Mononuclear cell (primary cell): ENCODE data around the gene TMEM63A. TPM values are rescaled to one million over a fixed set of nuclear protein-coding genes. Genes with fewer than 3 reads are reported as not detected.

Source experiments
- H3K27me3 ChIP-seq: 2 replicates; pipeline ENCODE4 v1.6.0; 2011; ENCODE audit warnings: low read length, control low read depth; ENCODE audit not compliant: insufficient read depth
- H3K4me1 ChIP-seq: 2 replicates; pipeline ENCODE4 v1.5.1; 2011; ENCODE audit warnings: mild to moderate bottlenecking, low read length, control low read depth; ENCODE audit not compliant: insufficient read depth
- H3K4me3 ChIP-seq: 2 replicates; pipeline ENCODE4 v1.5.1; 2011; ENCODE audit warnings: mild to moderate bottlenecking, low read length, moderate library complexity
- H3K9me3 ChIP-seq: 2 replicates; pipeline ENCODE4 v1.5.1; 2011; ENCODE audit warnings: low read depth, mild to moderate bottlenecking, control low read depth, low read length
- total RNA-seq: library from RNA; depleted of rRNA; stranded (reverse); fragments of >200 nt; gene quantifications from one replicate; pipeline ENCODE4 v1.2.3, GENCODE V29; 2012

TMEM63A gene
- total RNA-seq, 1 donor = 56.0 TPM

GRCh38 chr1:225881081-225881958 is 860 bp downstream of the TMEM63A start:
- H3K4me1 ChIP-seq = peaks cover 67% of the 10 kb centered on the region
- H3K27me3 ChIP-seq = no peaks in the 10 kb centered on the region
- no peaks in the 10 kb centered on the region for H3K9me3 ChIP-seq

GRCh38 chr1:225880636-225881035 is 1.5 kb downstream of the TMEM63A start:
- Histone ChIP-seq H3K9me3 (no peaks in the 10 kb centered on the region), H3K4me1 (peaks cover 74% of the 10 kb centered on the region), H3K27me3 (no peaks in the 10 kb centered on the region), H3K4me3 (peak overlapping the region; percentile 99)

More at GRCh38 chr1:225881081-225881958, 860 bp downstream of the TMEM63A start:
- peak overlapping the region; percentile 99 for H3K4me3 ChIP-seq

- Histone ChIP-seq H3K27me3 (no peaks in the 10 kb centered on the region), H3K9me3 (no peaks in the 10 kb centered on the region), H3K4me1 (peaks cover 75% of the 10 kb centered on the region), H3K4me3 (peak overlapping the region; percentile 99)
These were observed 2.0 kb downstream of the TMEM63A start for GRCh38 chr1:225880222-225880588.

DNA sequence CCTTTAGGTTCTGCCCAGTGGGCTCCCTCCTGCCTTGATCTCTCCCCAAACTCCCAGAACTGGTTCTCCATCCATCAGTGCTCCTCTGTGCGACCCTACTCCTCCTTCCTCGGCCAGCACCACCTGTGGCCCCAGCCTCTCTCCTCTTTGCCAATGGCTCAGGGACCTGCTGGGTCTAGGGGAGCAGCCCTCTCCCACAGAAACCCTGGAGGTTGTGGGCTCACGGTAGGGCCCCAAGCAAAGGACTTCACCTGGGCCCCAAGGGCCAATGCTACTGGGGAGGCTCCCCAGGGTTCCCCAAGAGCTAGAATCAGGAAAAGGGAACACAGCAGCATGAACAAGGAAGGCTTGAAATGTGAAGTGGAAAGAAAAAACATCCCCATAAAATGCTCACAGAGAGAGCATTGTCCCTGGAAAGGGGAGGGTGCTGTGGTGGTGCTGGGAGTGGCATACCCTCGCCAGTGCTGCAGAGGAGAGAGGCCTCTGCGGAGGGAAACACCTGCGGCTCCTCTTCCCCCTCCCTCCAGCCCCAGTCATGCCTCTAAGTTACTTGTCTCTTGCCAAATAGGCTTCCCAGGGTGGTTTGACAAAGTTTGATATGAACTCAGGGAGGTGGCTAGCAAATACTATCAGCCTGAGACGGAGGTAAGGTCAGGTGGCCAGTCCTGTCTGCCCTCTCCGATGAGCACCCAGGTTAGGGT is 2.5 kb downstream of the TMEM63A start:
- Histone ChIP-seq H3K27me3 (no peaks in the 10 kb centered on the region), H3K4me1 (peaks cover 76% of the 10 kb centered on the region), H3K4me3 (peak overlapping the region; percentile 99), H3K9me3 (no peaks in the 10 kb centered on the region)

DNA sequence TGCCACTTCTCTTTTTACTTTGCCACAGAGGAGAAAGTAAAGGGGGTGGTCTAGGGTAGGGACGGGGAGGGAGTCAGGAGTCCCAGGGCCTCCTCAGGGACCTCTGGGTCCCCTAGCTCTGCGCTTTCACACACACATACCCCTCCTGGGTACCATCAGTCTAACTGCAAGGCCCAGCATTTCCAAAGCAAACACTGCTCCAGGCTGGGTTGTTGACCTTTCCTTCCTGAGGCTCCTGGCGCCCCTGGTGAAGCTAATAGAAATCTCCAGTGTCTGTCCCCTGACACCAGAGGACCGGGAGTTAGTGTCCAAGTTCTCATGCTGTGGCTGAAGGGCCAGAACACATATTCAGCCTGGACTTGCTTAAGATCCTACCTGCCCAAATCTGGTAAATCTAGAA is 3.9 kb downstream of the TMEM63A start:
- Histone ChIP-seq H3K4me3 (no peak overlapping the region), H3K4me1 (peaks cover 76% of the 10 kb centered on the region), H3K27me3 (no peaks in the 10 kb centered on the region), H3K9me3 (no peaks in the 10 kb centered on the region)

- Histone ChIP-seq H3K9me3 (no peaks in the 10 kb centered on the region), H3K4me3 (no peak overlapping the region), H3K4me1 (peaks cover 72% of the 10 kb centered on the region), H3K27me3 (no peaks in the 10 kb centered on the region)
These were observed 4.6 kb downstream of the TMEM63A start for GRCh38 chr1:225877580-225877979.

DNA sequence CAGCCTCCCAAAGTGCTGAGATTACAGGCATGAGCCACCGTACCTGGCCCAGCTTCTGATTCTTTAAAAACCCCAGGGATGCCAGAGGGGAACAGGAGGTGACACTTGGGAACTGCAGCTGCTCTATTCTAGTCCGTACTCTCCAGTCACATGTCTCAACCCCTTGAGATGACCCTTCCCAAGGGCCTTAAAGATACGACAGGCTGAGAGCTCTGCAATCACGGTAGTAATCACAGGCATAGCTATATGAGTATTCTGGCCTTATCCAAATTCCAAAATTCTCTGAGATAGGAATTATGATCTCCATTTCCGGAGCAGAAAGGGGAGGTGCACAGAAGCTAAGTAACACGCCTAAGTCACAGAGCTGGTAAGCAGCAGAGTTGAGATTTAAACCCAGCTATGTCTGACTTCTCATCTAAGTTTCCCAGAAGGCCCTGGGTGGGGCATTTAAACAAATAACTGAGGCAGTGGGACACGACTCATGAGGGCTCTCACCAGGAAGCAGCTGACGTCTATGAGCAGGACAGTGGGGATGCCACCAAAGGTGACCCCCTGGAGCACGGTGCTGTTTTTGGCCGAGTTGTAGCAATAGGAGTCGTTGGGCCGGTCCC is 5.2 kb downstream of the TMEM63A start:
- Histone ChIP-seq H3K9me3 (no peaks in the 10 kb centered on the region), H3K4me3 (no peak overlapping the region), H3K27me3 (no peaks in the 10 kb centered on the region), H3K4me1 (peaks cover 72% of the 10 kb centered on the region)

DNA sequence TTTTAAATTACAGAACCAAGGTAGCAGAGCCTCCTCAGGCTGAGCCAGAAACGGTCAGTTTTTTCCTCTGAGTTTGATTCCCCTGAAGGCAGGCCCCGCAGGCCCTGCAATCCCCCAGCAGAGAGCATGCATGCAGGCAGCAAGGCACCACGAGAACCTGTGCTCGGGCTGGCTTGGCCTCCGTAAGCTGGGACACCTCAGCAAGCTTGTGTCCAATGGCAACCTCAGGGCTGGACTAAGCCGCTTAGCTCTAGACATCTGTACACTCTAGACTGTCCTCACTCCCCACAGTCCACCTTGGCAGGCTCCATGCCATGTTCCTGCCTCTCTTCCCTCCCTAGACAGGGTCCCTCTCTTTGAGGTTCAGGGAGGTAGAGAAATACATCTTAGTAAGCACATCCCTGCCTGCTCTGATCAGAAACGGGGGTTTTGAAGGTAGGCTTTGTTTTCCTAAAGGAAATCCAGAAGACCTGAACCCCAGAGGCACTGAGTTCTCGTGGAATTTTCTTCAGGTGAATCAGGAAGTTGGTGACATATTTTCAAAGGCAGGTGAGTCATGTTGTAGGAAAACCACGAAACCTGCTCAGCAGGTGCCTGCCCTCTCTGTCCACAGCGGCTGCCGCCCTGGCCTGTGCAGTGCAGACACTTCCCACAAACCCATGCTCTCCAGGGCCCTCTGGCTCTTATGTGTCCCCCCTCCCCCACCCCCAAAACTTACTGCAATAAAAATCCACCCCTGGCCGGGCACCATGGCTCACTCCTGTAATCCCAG is 7.0 kb downstream of the TMEM63A start:
- Histone ChIP-seq H3K4me3 (no peak overlapping the region), H3K4me1 (peaks cover 60% of the 10 kb centered on the region), H3K27me3 (no peaks in the 10 kb centered on the region), H3K9me3 (no peaks in the 10 kb centered on the region)

DNA sequence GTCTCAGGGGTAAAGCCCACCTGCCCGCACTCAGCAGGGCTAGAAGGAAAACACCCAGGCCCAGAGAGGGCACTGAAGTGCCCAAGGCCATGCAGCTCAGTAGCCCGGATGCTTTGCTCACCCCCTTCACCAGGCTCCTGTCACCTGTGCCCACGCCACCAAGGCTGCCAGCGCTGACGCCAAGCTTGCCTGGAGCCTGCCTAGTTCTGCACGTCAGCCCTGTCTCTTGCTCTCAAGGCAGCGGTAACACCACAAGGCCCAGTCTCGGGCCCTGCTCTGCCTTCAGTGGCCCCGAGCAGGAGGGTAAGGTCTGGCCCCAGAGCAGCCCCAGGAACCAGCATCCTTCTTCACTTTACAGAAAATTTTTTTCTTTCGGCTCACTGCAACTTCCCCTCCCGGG is 7.7 kb downstream of the TMEM63A start:
- H3K4me3 ChIP-seq = no peak overlapping the region
- peaks cover 52% of the 10 kb centered on the region for H3K4me1 ChIP-seq
- no peaks in the 10 kb centered on the region for H3K9me3 ChIP-seq
- H3K27me3 ChIP-seq = no peaks in the 10 kb centered on the region

GRCh38 chr1:225873281-225873850 is 8.8 kb downstream of the TMEM63A start:
- no peak overlapping the region for H3K4me3 ChIP-seq
- no peaks in the 10 kb centered on the region for H3K9me3 ChIP-seq
- peaks cover 41% of the 10 kb centered on the region for H3K4me1 ChIP-seq
- no peaks in the 10 kb centered on the region for H3K27me3 ChIP-seq

DNA sequence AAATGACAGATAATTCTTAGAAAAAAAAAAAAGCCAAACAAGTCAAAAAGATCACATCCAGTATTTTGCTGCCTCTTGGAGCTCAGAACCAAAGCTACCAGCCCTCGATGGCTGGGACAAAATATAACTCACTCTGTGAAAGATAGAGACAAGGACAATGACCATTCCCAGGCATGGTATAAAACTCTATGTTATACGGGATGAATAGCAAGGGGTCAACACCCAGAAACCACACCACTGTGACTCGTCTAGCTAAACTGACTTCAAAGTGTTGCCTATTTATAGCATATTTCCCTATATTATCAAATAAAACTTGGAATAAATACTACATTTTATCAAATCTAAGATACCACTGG is 10.1 kb downstream of the TMEM63A start:
- Histone ChIP-seq H3K9me3 (no peaks in the 10 kb centered on the region), H3K27me3 (no peaks in the 10 kb centered on the region), H3K4me3 (no peak overlapping the region), H3K4me1 (peaks cover 38% of the 10 kb centered on the region)

GRCh38 chr1:225871359-225872074 is 10.7 kb downstream of the TMEM63A start:
- H3K27me3 ChIP-seq = no peaks in the 10 kb centered on the region
- H3K4me1 ChIP-seq = peaks cover 38% of the 10 kb centered on the region
- no peaks in the 10 kb centered on the region for H3K9me3 ChIP-seq
- no peak overlapping the region for H3K4me3 ChIP-seq

GRCh38 chr1:225870911-225871310 is 11.3 kb downstream of the TMEM63A start:
- no peaks in the 10 kb centered on the region for H3K27me3 ChIP-seq
- no peaks in the 10 kb centered on the region for H3K9me3 ChIP-seq
- no peak overlapping the region for H3K4me3 ChIP-seq
- H3K4me1 ChIP-seq = peaks cover 38% of the 10 kb centered on the region
